GM23248 (cell line): ENCODE measurements around the gene TMEM236.

Experiments
- EZH2 ChIP-seq: fragments of 200-600 bp; sonication (generic); IDR thresholded peaks from 2 replicates; pipeline ENCODE4 v1.6.1; 2018; ENCODE audit warnings: antibody characterized with exemption, mild to moderate bottlenecking; ENCODE audit not compliant: insufficient read depth, poor library complexity, severe bottlenecking
- EZH2phosphoT487 ChIP-seq: fragments of 200-600 bp; sonication (generic); IDR thresholded peaks from 2 replicates; pipeline ENCODE4 v1.6.1; 2018; ENCODE audit warnings: antibody characterized with exemption, moderate library complexity, mild to moderate bottlenecking, low read depth; ENCODE audit not compliant: insufficient read depth

DNA sequence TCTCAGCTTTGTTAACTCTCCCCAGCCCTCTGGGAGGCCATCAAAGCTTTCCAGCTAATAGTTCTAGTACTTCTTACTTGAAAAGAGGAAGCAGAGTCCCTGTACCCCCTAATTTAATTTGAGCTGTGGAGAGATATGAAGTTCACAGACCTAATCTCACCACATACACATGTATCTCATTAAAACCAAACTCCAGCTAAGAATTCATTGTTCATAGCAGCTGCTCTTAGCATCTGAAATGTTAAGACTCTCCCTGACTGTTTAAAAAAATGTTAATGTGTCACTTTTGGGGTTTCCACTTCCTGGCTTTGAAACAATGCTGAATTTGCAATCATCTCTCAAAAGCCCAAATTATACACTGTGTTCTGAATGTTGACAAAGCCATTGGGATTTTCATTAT lies 41.0 kb downstream of the TMEM236 start:
- TF ChIP-seq EZH2, result no peak
- no peak for TF ChIP-seq EZH2phosphoT487
